Ectodermal cell (in vitro differentiated cells): ENCODE measurements around the gene GTPBP1.

Experiments used
- H3K27ac ChIP-seq: 2 replicates; pipeline ENCODE4 v1.7.0; 2013; ENCODE audit warnings: mild to moderate bottlenecking, low read depth, low read length; ENCODE audit not compliant: insufficient read depth, poor library complexity, severe bottlenecking
- H3K27me3 ChIP-seq: 2 replicates; pipeline ENCODE4 v1.7.0; 2013; ENCODE audit warnings: mild to moderate bottlenecking, low read length; ENCODE audit not compliant: insufficient read depth, control insufficient read depth, poor library complexity, severe bottlenecking
- H3K36me3 ChIP-seq: one replicate; pipeline ENCODE4 v1.7.0; 2013; ENCODE audit warnings: low read length; ENCODE audit not compliant: control insufficient read depth, insufficient read depth
- H3K4me1 ChIP-seq: one replicate; pipeline ENCODE4 v1.7.0; 2013; ENCODE audit warnings: low read length; ENCODE audit not compliant: control insufficient read depth, insufficient read depth
- H3K4me3 ChIP-seq: 2 replicates; pipeline ENCODE4 v1.7.0; 2013; ENCODE audit warnings: low read depth, low read length, control low read depth; ENCODE audit not compliant: insufficient read depth
- H3K9me3 ChIP-seq: 2 replicates; pipeline ENCODE4 v1.7.0; 2013; ENCODE audit warnings: mild to moderate bottlenecking, low read length, moderate library complexity; ENCODE audit not compliant: control insufficient read depth
- WGBS, 2 experiments: methylation state at CpG; one replicate each; pipeline ENCODE4 v1.1.7; 2013; ENCODE audit warnings: missing lambda C conversion rate in 2 of 2; 5-methylcytosine and 5-hydroxymethylcytosine counted together

GTPBP1 gene

GRCh38 chr22:38694049-38694448 lies 11.7 kb upstream of the GTPBP1 start:
- 92 to 100% methylated on average over 2 of the region's 2 CpGs for WGBS, 2 experiments
- no peaks in the 10 kb centered on the region for H3K27me3 ChIP-seq
- no peak overlapping the region for H3K4me3 ChIP-seq
- peaks cover 14% of the 10 kb centered on the region for H3K4me1 ChIP-seq
- H3K9me3 ChIP-seq: no peaks in the 10 kb centered on the region
- peaks cover 3% of the 10 kb centered on the region for H3K36me3 ChIP-seq
- no peak overlapping the region for H3K27ac ChIP-seq

GRCh38 chr22:38694940-38695339 lies 10.8 kb upstream of the GTPBP1 start:
- Histone ChIP-seq H3K4me3 (no peak overlapping the region), H3K36me3 (no peaks in the 10 kb centered on the region), H3K4me1 (peaks cover 19% of the 10 kb centered on the region), H3K27ac (no peak overlapping the region), H3K27me3 (no peaks in the 10 kb centered on the region), H3K9me3 (no peaks in the 10 kb centered on the region)
- 97% methylated on average over 3 of the region's 3 CpGs for WGBS, 2 experiments

GRCh38 chr22:38696606-38697424 lies 8.9 kb upstream of the GTPBP1 start:
- 67% methylated on average over 3 of the region's 3 CpGs for WGBS, 2 experiments
- H3K4me1 ChIP-seq: peaks cover 21% of the 10 kb centered on the region
- H3K27me3 ChIP-seq: peaks cover 6% of the 10 kb centered on the region
- no peak overlapping the region for H3K27ac ChIP-seq
- no peaks in the 10 kb centered on the region for H3K9me3 ChIP-seq
- H3K4me3 ChIP-seq: no peak overlapping the region
- H3K36me3 ChIP-seq: no peaks in the 10 kb centered on the region

GRCh38 chr22:38697425-38698089 lies 8.2 kb upstream of the GTPBP1 start:
- peaks cover 22% of the 10 kb centered on the region for H3K4me1 ChIP-seq
- 89 to 90% methylated on average over 8 of the region's 8 CpGs for WGBS, 2 experiments
- H3K36me3 ChIP-seq: no peaks in the 10 kb centered on the region
- H3K4me3 ChIP-seq: peak overlapping the region; percentile 2
- peaks cover 6% of the 10 kb centered on the region for H3K27me3 ChIP-seq
- H3K9me3 ChIP-seq: no peaks in the 10 kb centered on the region
- no peak overlapping the region for H3K27ac ChIP-seq

- WGBS, 2 experiments: 93 to 95% methylated on average over 13 of the region's 13 CpGs
- Histone ChIP-seq H3K36me3 (no peaks in the 10 kb centered on the region), H3K27ac (no peak overlapping the region)
Observed at GRCh38 chr22:38698407-38699094, 7.2 kb upstream of the GTPBP1 start.

GRCh38 chr22:38699143-38699542 lies 6.6 kb upstream of the GTPBP1 start:
- peaks cover 22% of the 10 kb centered on the region for H3K4me1 ChIP-seq
- no peaks in the 10 kb centered on the region for H3K36me3 ChIP-seq
- WGBS, 2 experiments: 91 to 94% methylated on average over 5 of the region's 5 CpGs
- H3K9me3 ChIP-seq: no peaks in the 10 kb centered on the region
- H3K27ac ChIP-seq: no peak overlapping the region
- peak overlapping the region; percentile 67 for H3K4me3 ChIP-seq
- peaks cover 6% of the 10 kb centered on the region for H3K27me3 ChIP-seq

More at GRCh38 chr22:38698407-38699094, 7.2 kb upstream of the GTPBP1 start:
- H3K27me3 ChIP-seq: peaks cover 6% of the 10 kb centered on the region
- H3K4me1 ChIP-seq: peaks cover 22% of the 10 kb centered on the region
- H3K4me3 ChIP-seq: peak overlapping the region; percentile 67
- H3K9me3 ChIP-seq: no peaks in the 10 kb centered on the region

GRCh38 chr22:38699784-38700183 lies 6.0 kb upstream of the GTPBP1 start:
- Histone ChIP-seq H3K9me3 (no peaks in the 10 kb centered on the region), H3K27me3 (peaks cover 6% of the 10 kb centered on the region), H3K27ac (no peak overlapping the region), H3K4me1 (peaks cover 22% of the 10 kb centered on the region), H3K36me3 (no peaks in the 10 kb centered on the region), H3K4me3 (peak overlapping the region; percentile 67)
- WGBS, 2 experiments: 41 to 51% methylated on average over 6 of the region's 6 CpGs

- Histone ChIP-seq H3K27me3 (peaks cover 6% of the 10 kb centered on the region), H3K9me3 (no peaks in the 10 kb centered on the region), H3K36me3 (no peaks in the 10 kb centered on the region), H3K27ac (peak overlapping the region; percentile 71), H3K4me1 (peaks cover 22% of the 10 kb centered on the region), H3K4me3 (peak overlapping the region; percentile 67)
- WGBS, 2 experiments: 0% methylated on average over 57 of the region's 57 CpGs
Observed at GRCh38 chr22:38700270-38700788, 5.4 kb upstream of the GTPBP1 start.

GRCh38 chr22:38700789-38701628 lies 4.7 kb upstream of the GTPBP1 start, which contains the start of gene JOSD1:
Gene JOSD1, minus strand, starts transcription at chr22:38700943. Its CDS starts 956 bp downstream, at chr22:38699987.
- Histone ChIP-seq H3K36me3 (no peaks in the 10 kb centered on the region), H3K9me3 (no peaks in the 10 kb centered on the region), H3K27ac (peak within 1 kb of the TSS; percentile 71), H3K4me1 (peaks cover 22% of the 10 kb centered on the region), H3K27me3 (peaks cover 6% of the 10 kb centered on the region), H3K4me3 (peak within 1 kb of the TSS; percentile 67)
- WGBS, 2 experiments: 0 to 1% methylated on average over 94 of the region's 94 CpGs
